GM18511 (cell line): Measurements from ENCODE around the gene PSAPL1.

Source experiments
- ATAC-seq: cut with Tn5 transposase; IDR thresholded peaks from one replicate; pipeline ENCODE4 v1.9.1; 2021; ENCODE audit warnings: mild to moderate bottlenecking, moderate library complexity; ENCODE audit not compliant: unreplicated experiment

The PSAPL1 gene

GRCh38 chr4:7384003-7384928 lies 50.5 kb downstream of the PSAPL1 start:
- no peak for ATAC-seq

- no peak for ATAC-seq
These were observed 51.5 kb downstream of the PSAPL1 start for GRCh38 chr4:7383266-7383665.

GRCh38 chr4:7382634-7383014 lies 52.1 kb downstream of the PSAPL1 start:
- ATAC-seq, result no peak

- ATAC-seq, result no peak
These were observed 52.7 kb downstream of the PSAPL1 start for GRCh38 chr4:7381890-7382633.

- no peak for ATAC-seq
These were observed 53.4 kb downstream of the PSAPL1 start for GRCh38 chr4:7381221-7381889.
